ENCODE results near the gene RBM19. TPM values are rescaled to one million over a fixed set of nuclear protein-coding genes. Genes with fewer than 3 reads are reported as not detected.
"Not testable (repeated sequence)": the region's sequence is repeated elsewhere in the genome, so short reads cannot be mapped to it uniquely, and the experiment has no call there.

The RBM19 gene
- total RNA-seq: 10 to 100 TPM; 41.7 to 42.6 TPM

- ATAC-seq (ENCODE audit: low read depth) (peak; percentile 97), DNase-seq (peak; percentile 97)
- Mint-ChIP-seq H3K36me3 (peaks cover 3% of the 10 kb centered on the region), H3K9me3 (no peaks in the 10 kb centered on the region), H3K27me3 (peaks cover 5% of the 10 kb centered on the region), H3K4me1 (peaks cover 37% of the 10 kb centered on the region), H3K27ac (peak within 1 kb of the TSS; percentile 98), H3K4me3 (peak within 1 kb of the TSS; percentile 100)
- POLR2A ChIA-PET: no interaction called here
Measured at GRCh38 chr12:113965951-113966797, at the start of gene RBM19. Gene RBM19, minus strand, starts transcription at chr12:113966325. Its CDS starts 98 bp downstream, at chr12:113966227.

GRCh38 chr12:114015851-114016250 is 49.7 kb upstream of the RBM19 start:
- Mint-ChIP-seq H3K4me1 (no peaks in the 10 kb centered on the region), H3K4me3 (no peak overlapping the region), H3K9me3 (peaks cover 2% of the 10 kb centered on the region), H3K27ac (no peak overlapping the region), H3K36me3 (no peaks in the 10 kb centered on the region), H3K27me3 (peaks cover 8% of the 10 kb centered on the region)
- ATAC-seq (ENCODE audit: low read depth): no peak
- POLR2A ChIA-PET: no interaction called here
- no peak for DNase-seq

- POLR2A ChIA-PET: no interaction called here
- H3K36me3 Mint-ChIP-seq: no peaks in the 10 kb centered on the region
- ATAC-seq (ENCODE audit: low read depth): no peak
- no peak overlapping the region for H3K27ac Mint-ChIP-seq
- H3K9me3 Mint-ChIP-seq: peaks cover 2% of the 10 kb centered on the region
- no peaks in the 10 kb centered on the region for H3K4me1 Mint-ChIP-seq
- H3K4me3 Mint-ChIP-seq: no peak overlapping the region
- DNase-seq: no peak
- H3K27me3 Mint-ChIP-seq: peaks cover 9% of the 10 kb centered on the region
Measured at GRCh38 chr12:114013575-114014345, 47.6 kb upstream of the RBM19 start.

- POLR2A ChIA-PET: no interaction called here
- Mint-ChIP-seq H3K27me3 (peaks cover 9% of the 10 kb centered on the region), H3K9me3 (peaks cover 2% of the 10 kb centered on the region), H3K4me1 (no peaks in the 10 kb centered on the region), H3K4me3 (no peak overlapping the region), H3K36me3 (no peaks in the 10 kb centered on the region), H3K27ac (no peak overlapping the region)
- DNase-seq (no peak), ATAC-seq (ENCODE audit: low read depth) (no peak)
Measured at GRCh38 chr12:114012744-114013431, 46.8 kb upstream of the RBM19 start.

- POLR2A ChIA-PET: no interaction called here
- no peak for DNase-seq
- H3K36me3 Mint-ChIP-seq: no peaks in the 10 kb centered on the region
- ATAC-seq (ENCODE audit: low read depth): no peak
- peaks cover 2% of the 10 kb centered on the region for H3K9me3 Mint-ChIP-seq
- H3K27ac Mint-ChIP-seq: no peak overlapping the region
- H3K4me1 Mint-ChIP-seq: no peaks in the 10 kb centered on the region
- H3K4me3 Mint-ChIP-seq: no peak overlapping the region
- peaks cover 5% of the 10 kb centered on the region for H3K27me3 Mint-ChIP-seq
Measured at GRCh38 chr12:114011711-114012110, 45.6 kb upstream of the RBM19 start.

GRCh38 chr12:114006482-114007425 is 40.6 kb upstream of the RBM19 start:
- DNase-seq (no peak), ATAC-seq (ENCODE audit: low read depth) (no peak)
- Mint-ChIP-seq H3K9me3 (no peaks in the 10 kb centered on the region), H3K4me3 (no peak overlapping the region), H3K4me1 (no peaks in the 10 kb centered on the region), H3K27ac (no peak overlapping the region), H3K27me3 (peaks cover 4% of the 10 kb centered on the region), H3K36me3 (no peaks in the 10 kb centered on the region)
- POLR2A ChIA-PET: no interaction called here

- no peak overlapping the region for H3K27ac Mint-ChIP-seq
- H3K36me3 Mint-ChIP-seq: no peaks in the 10 kb centered on the region
- peaks cover 3% of the 10 kb centered on the region for H3K27me3 Mint-ChIP-seq
- ATAC-seq (ENCODE audit: low read depth) (no peak), DNase-seq (no peak)
- no peak overlapping the region for H3K4me3 Mint-ChIP-seq
- no peaks in the 10 kb centered on the region for H3K4me1 Mint-ChIP-seq
- POLR2A ChIA-PET: no interaction called here
- no peaks in the 10 kb centered on the region for H3K9me3 Mint-ChIP-seq
Measured at GRCh38 chr12:114004402-114004801, 38.3 kb upstream of the RBM19 start.

GRCh38 chr12:114003286-114003685 is 37.2 kb upstream of the RBM19 start:
- Mint-ChIP-seq H3K4me1 (no peaks in the 10 kb centered on the region), H3K36me3 (no peaks in the 10 kb centered on the region), H3K27me3 (no peaks in the 10 kb centered on the region), H3K27ac (no peak overlapping the region), H3K9me3 (no peaks in the 10 kb centered on the region), H3K4me3 (no peak overlapping the region)
- DNase-seq: no peak
- ATAC-seq (ENCODE audit: low read depth): no peak
- POLR2A ChIA-PET: no interaction called here

GRCh38 chr12:114001511-114002340 is 35.6 kb upstream of the RBM19 start:
- Mint-ChIP-seq H3K27ac (no peak overlapping the region), H3K4me1 (peaks cover 4% of the 10 kb centered on the region), H3K9me3 (no peaks in the 10 kb centered on the region), H3K4me3 (no peak overlapping the region), H3K36me3 (no peaks in the 10 kb centered on the region), H3K27me3 (peaks cover 9% of the 10 kb centered on the region)
- no peak for DNase-seq
- no peak for ATAC-seq (ENCODE audit: low read depth)
- POLR2A ChIA-PET: no interaction called here

- Mint-ChIP-seq H3K27me3 (peaks cover 10% of the 10 kb centered on the region), H3K4me1 (peaks cover 4% of the 10 kb centered on the region), H3K4me3 (no peak overlapping the region), H3K27ac (no peak overlapping the region), H3K36me3 (no peaks in the 10 kb centered on the region), H3K9me3 (no peaks in the 10 kb centered on the region)
- ATAC-seq (ENCODE audit: low read depth): no peak
- DNase-seq: no peak
- POLR2A ChIA-PET: no interaction called here
Measured at GRCh38 chr12:114000861-114001260, 34.7 kb upstream of the RBM19 start.

- ATAC-seq (ENCODE audit: low read depth); H3K9me3 Mint-ChIP-seq; H3K27ac Mint-ChIP-seq; H3K36me3 Mint-ChIP-seq; H3K4me1 Mint-ChIP-seq; DNase-seq; H3K4me3 Mint-ChIP-seq: not testable (repeated sequence)
- H3K27me3 Mint-ChIP-seq: peaks cover 14% of the 10 kb centered on the region
- POLR2A ChIA-PET: interaction anchor here (0.6 kb wide), 1 partner anchor 170 kb away, joined by 3 read pairs; no protein-coding TSS in a partner anchor
Measured at GRCh38 chr12:114000261-114000660, 34.1 kb upstream of the RBM19 start.

GRCh38 chr12:113997365-113997764 is 31.2 kb upstream of the RBM19 start:
- no peak overlapping the region for H3K27ac Mint-ChIP-seq
- H3K4me3 Mint-ChIP-seq: no peak overlapping the region
- no peaks in the 10 kb centered on the region for H3K9me3 Mint-ChIP-seq
- DNase-seq (no peak), ATAC-seq (ENCODE audit: low read depth) (no peak)
- POLR2A ChIA-PET: no interaction called here
- no peaks in the 10 kb centered on the region for H3K36me3 Mint-ChIP-seq
- H3K4me1 Mint-ChIP-seq: peaks cover 4% of the 10 kb centered on the region
- peaks cover 18% of the 10 kb centered on the region for H3K27me3 Mint-ChIP-seq
